Measurements from ENCODE around the gene DFFB.

Gene DFFB

GRCh38 chr1:3895951-3896325, 38.7 kb downstream of the DFFB start:
- TF ChIP-seq SIN3A (IDR thresholded peaks at IDR 0.05; ENCODE audit: borderline replicate concordance, insufficient read depth, low read length), result no peak
- no peak for TF ChIP-seq POLR2AphosphoS5 (IDR thresholded peaks at IDR 0.05; ENCODE audit: low read depth, low read length)
- no peak for TF ChIP-seq TAF1 (IDR thresholded peaks at IDR 0.05; ENCODE audit: borderline replicate concordance, insufficient read depth, low read length)
- no peak for TF ChIP-seq FOXP2 (optimal IDR thresholded peaks at IDR 0.05; ENCODE audit: borderline replicate concordance, extremely low read depth, extremely low read length, insufficient read depth)
- TF ChIP-seq REST (IDR thresholded peaks at IDR 0.05; ENCODE audit: insufficient read depth in 1 of 2, low read depth in 2 of 2, low read length in 2 of 2), result no peak

GRCh38 chr1:3896396-3897000, 39.2 kb downstream of the DFFB start:
- TF ChIP-seq REST (IDR thresholded peaks at IDR 0.05; ENCODE audit: insufficient read depth in 1 of 2, low read depth in 2 of 2, low read length in 2 of 2) (no peak), FOXP2 (optimal IDR thresholded peaks at IDR 0.05; ENCODE audit: borderline replicate concordance, extremely low read depth, extremely low read length, insufficient read depth) (no peak), SIN3A (IDR thresholded peaks at IDR 0.05; ENCODE audit: borderline replicate concordance, insufficient read depth, low read length) (no peak), POLR2AphosphoS5 (IDR thresholded peaks at IDR 0.05; ENCODE audit: low read depth, low read length) (no peak), TAF1 (IDR thresholded peaks at IDR 0.05; ENCODE audit: borderline replicate concordance, insufficient read depth, low read length) (no peak)

GRCh38 chr1:3898475-3898735, 41.1 kb downstream of the DFFB start:
- TF ChIP-seq REST (IDR thresholded peaks at IDR 0.05; ENCODE audit: insufficient read depth in 1 of 2, low read depth in 2 of 2, low read length in 2 of 2) (no peak), TAF1 (IDR thresholded peaks at IDR 0.05; ENCODE audit: borderline replicate concordance, insufficient read depth, low read length) (no peak), POLR2AphosphoS5 (IDR thresholded peaks at IDR 0.05; ENCODE audit: low read depth, low read length) (no peak), SIN3A (IDR thresholded peaks at IDR 0.05; ENCODE audit: borderline replicate concordance, insufficient read depth, low read length) (no peak)

GRCh38 chr1:3898994-3899753, 41.9 kb downstream of the DFFB start:
- TF ChIP-seq TAF1 (IDR thresholded peaks at IDR 0.05; ENCODE audit: borderline replicate concordance, insufficient read depth, low read length) (no peak), POLR2AphosphoS5 (IDR thresholded peaks at IDR 0.05; ENCODE audit: low read depth, low read length) (no peak), SIN3A (IDR thresholded peaks at IDR 0.05; ENCODE audit: borderline replicate concordance, insufficient read depth, low read length) (no peak), FOXP2 (optimal IDR thresholded peaks at IDR 0.05; ENCODE audit: borderline replicate concordance, extremely low read depth, extremely low read length, insufficient read depth) (no peak), REST (IDR thresholded peaks at IDR 0.05; ENCODE audit: insufficient read depth in 1 of 2, low read depth in 2 of 2, low read length in 2 of 2) (no peak)
